GM19240 (cell line): Measurements from ENCODE around the gene ERCC2.
A peak's percentile ranks its signal among the peaks of the same experiment; 100 is the strongest.
"Not testable (repeated sequence)": the region's sequence is repeated elsewhere in the genome, so short reads cannot be mapped to it uniquely, and the experiment has no call there.

Source experiments
- DNase-seq: peaks from one replicate; pipeline ENCODE4 v3.0.0; 2011; ENCODE audit warnings: low spot score; ENCODE audit not compliant: insufficient read length

ERCC2 gene

GRCh38 chr19:45370410-45371204 lies at the start of gene ERCC2:
Gene ERCC2 (minus strand): TSS chr19:45370573. CDS start chr19:45370540, 33 bp downstream.
- DNase-seq = peak; percentile 100

GRCh38 chr19:45419895-45420294 lies 49.5 kb upstream of the ERCC2 start:
- DNase-seq = no peak

GRCh38 chr19:45419396-45419795 lies 49.0 kb upstream of the ERCC2 start:
- peak; percentile 72 for DNase-seq

- DNase-seq = no peak
These were observed 48.4 kb upstream of the ERCC2 start for GRCh38 chr19:45418802-45419201.

GRCh38 chr19:45417151-45417550 lies 46.8 kb upstream of the ERCC2 start:
- DNase-seq = no peak

- no peak for DNase-seq
These were observed 44.1 kb upstream of the ERCC2 start for GRCh38 chr19:45414468-45414867.

GRCh38 chr19:45413497-45413896 lies 43.1 kb upstream of the ERCC2 start:
- DNase-seq = no peak

- DNase-seq = not testable (repeated sequence)
These were observed 40.0 kb upstream of the ERCC2 start for GRCh38 chr19:45410330-45410729.

- no peak for DNase-seq
These were observed 39.2 kb upstream of the ERCC2 start for GRCh38 chr19:45409557-45409920.

- no peak for DNase-seq
These were observed 38.6 kb upstream of the ERCC2 start for GRCh38 chr19:45408830-45409556.

- DNase-seq = no peak
These were observed 37.7 kb upstream of the ERCC2 start for GRCh38 chr19:45408121-45408520.

GRCh38 chr19:45407585-45407984 lies 37.2 kb upstream of the ERCC2 start:
- not testable (repeated sequence) for DNase-seq

- DNase-seq = no peak
These were observed 36.7 kb upstream of the ERCC2 start for GRCh38 chr19:45407091-45407375.

GRCh38 chr19:45406226-45407090 lies 36.1 kb upstream of the ERCC2 start, which contains the start of gene POLR1G:
Gene POLR1G (plus strand): TSS chr19:45406644. CDS start chr19:45406697, 53 bp downstream.
- DNase-seq = peak; percentile 93

- DNase-seq = peak; percentile 90
These were observed 35.3 kb upstream of the ERCC2 start for GRCh38 chr19:45405435-45406225.

GRCh38 chr19:45404557-45405434 lies 34.4 kb upstream of the ERCC2 start, which contains the start of gene PPP1R13L:
Gene PPP1R13L (minus strand): TSS chr19:45405069. CDS start chr19:45398318, 6,751 bp downstream.
- peak; percentile 62 for DNase-seq

GRCh38 chr19:45403781-45404556 lies 33.6 kb upstream of the ERCC2 start:
- DNase-seq = peak; percentile 53

GRCh38 chr19:45403272-45403671 lies 32.9 kb upstream of the ERCC2 start:
- no peak for DNase-seq
